HEK293 (cell line): ENCODE results near the gene HSFX1.

Source experiments
- CTCF ChIA-PET: fragments of 350-600 bp; formaldehyde crosslinking; extraction: SDS; loops from one replicate; lab custom pipeline; 2021; ENCODE audit warnings: antibody characterized with exemption; lab: Yijun Ruan, JAX
- POLR2A ChIA-PET: fragments of 300-600 bp; formaldehyde crosslinking; extraction: SDS; loops from one replicate; lab custom pipeline; 2020; ENCODE audit warnings: antibody characterized with exemption, inconsistent platforms; lab: Yijun Ruan, JAX
- H3K27ac ChIP-seq: fragments of 200-500 bp; sonication (Bioruptor generic); 2 replicates; pipeline ENCODE4 v1.5.1; 2014; ENCODE audit warnings: low read depth, low read length, control low read depth, inconsistent platforms; ENCODE audit errors: extremely low read depth
- H3K36me3 ChIP-seq, 2 experiments: fragments of 200-500 bp in 1 of 2; sonication (Bioruptor generic) in 1 of 2; 1 replicate in 1 of 2; 2 replicates in 1 of 2; pipeline ENCODE4 v1.5.1; 2014 to 2017; ENCODE audit warnings: inconsistent platforms in 2 of 2, low read length in 2 of 2; ENCODE audit not compliant: control insufficient read depth in 2 of 2, insufficient read depth in 1 of 2
- H3K4me1 ChIP-seq: fragments of 200-500 bp; sonication (Bioruptor generic); 2 replicates; pipeline ENCODE4 v1.5.1; 2014; ENCODE audit warnings: mild to moderate bottlenecking, low read length, inconsistent platforms; ENCODE audit not compliant: control insufficient read depth, insufficient read depth
- H3K4me3 ChIP-seq: 2 replicates; pipeline ENCODE4 v1.5.1; 2011; ENCODE audit warnings: low read depth, mild to moderate bottlenecking, control low read depth, low read length, moderate library complexity
- H3K9me3 ChIP-seq: fragments of 200-500 bp; sonication (Bioruptor generic); 2 replicates; pipeline ENCODE4 v1.5.1; 2014; ENCODE audit warnings: low read depth, low read length, inconsistent platforms; ENCODE audit not compliant: control insufficient read depth, insufficient read depth
- ELK4 ChIP-seq: IDR thresholded peaks from 2 replicates; pipeline ENCODE4 v1.6.1; 2011; ENCODE audit warnings: mild to moderate bottlenecking, low read depth, low read length, borderline replicate concordance
- MZF1 ChIP-seq: fragments of 450-650 bp; formaldehyde crosslinking; IDR thresholded peaks from 2 replicates; pipeline ENCODE4 v1.5.1; 2017; ENCODE audit warnings: missing biosample characterization, missing genetic modification characterization, borderline replicate concordance
- PBX3 ChIP-seq: sonication (generic); formaldehyde crosslinking; IDR thresholded peaks from 2 replicates; pipeline ENCODE4 v1.8.1; 2022; ENCODE audit warnings: mild to moderate bottlenecking, moderate library complexity, missing genetic modification reagents
- SETDB1 ChIP-seq: IDR thresholded peaks from one replicate; pipeline ENCODE4 v1.6.1; 2017; ENCODE audit warnings: mild to moderate bottlenecking, low read length, moderate library complexity, mixed read lengths; ENCODE audit not compliant: insufficient read length
- ZNF121 ChIP-seq: fragments of 450-650 bp; formaldehyde crosslinking; IDR thresholded peaks from 2 replicates; pipeline ENCODE4 v1.5.1; 2016; ENCODE audit warnings: missing biosample characterization, missing genetic modification characterization
- ZNF138 ChIP-seq: fragments of 450-650 bp; formaldehyde crosslinking; IDR thresholded peaks from 2 replicates; pipeline ENCODE4 v1.5.1; 2016; ENCODE audit warnings: missing biosample characterization, missing genetic modification characterization, borderline replicate concordance
- ZNF2 ChIP-seq: fragments of 450-650 bp; formaldehyde crosslinking; IDR thresholded peaks from 2 replicates; pipeline ENCODE4 v1.5.1; 2016; ENCODE audit warnings: missing biosample characterization, missing genetic modification characterization
- ZNF23 ChIP-seq: fragments of 450-650 bp; formaldehyde crosslinking; IDR thresholded peaks from 2 replicates; pipeline ENCODE4 v1.5.1; 2016; ENCODE audit warnings: missing biosample characterization, missing genetic modification characterization, borderline replicate concordance
- ZNF416 ChIP-seq: fragments of 450-650 bp; formaldehyde crosslinking; IDR thresholded peaks from 2 replicates; pipeline ENCODE4 v1.5.1; 2016; ENCODE audit warnings: missing biosample characterization, missing genetic modification characterization
- ZNF621 ChIP-seq: fragments of 450-650 bp; formaldehyde crosslinking; IDR thresholded peaks from 2 replicates; pipeline ENCODE4 v1.5.1; 2017; ENCODE audit warnings: missing biosample characterization, missing genetic modification characterization
- ZNF623 ChIP-seq: fragments of 450-650 bp; formaldehyde crosslinking; IDR thresholded peaks from 2 replicates; pipeline ENCODE4 v1.5.1; 2016; ENCODE audit warnings: missing biosample characterization, missing genetic modification characterization
- ZNF639 ChIP-seq: fragments of 450-650 bp; formaldehyde crosslinking; IDR thresholded peaks from 2 replicates; pipeline ENCODE4 v1.5.1; 2016; ENCODE audit warnings: missing biosample characterization, missing genetic modification characterization
- ZNF645 ChIP-seq: fragments of 450-650 bp; formaldehyde crosslinking; IDR thresholded peaks from 2 replicates; pipeline ENCODE4; 2016; ENCODE audit warnings: missing biosample characterization, missing genetic modification characterization
- ZNF704 ChIP-seq: fragments of 450-650 bp; formaldehyde crosslinking; IDR thresholded peaks from 2 replicates; pipeline ENCODE4 v1.5.1; 2016; ENCODE audit warnings: missing biosample characterization, missing genetic modification characterization
- ZNF837 ChIP-seq: fragments of 450-650 bp; formaldehyde crosslinking; IDR thresholded peaks from 2 replicates; pipeline ENCODE4 v1.5.1; 2016; ENCODE audit warnings: missing biosample characterization, missing genetic modification characterization
- ZNF843 ChIP-seq: fragments of 450-650 bp; formaldehyde crosslinking; IDR thresholded peaks from 2 replicates; pipeline ENCODE4 v1.5.1; 2016; ENCODE audit warnings: missing biosample characterization, missing genetic modification characterization

The HSFX1 gene

GRCh38 chrX:149804102-149804501 lies 30.2 kb downstream of the HSFX1 start:
- ChIA-PET CTCF (no interaction called here), POLR2A (no interaction called here)
- H3K9me3 ChIP-seq = no peaks in the 10 kb centered on the region
- H3K4me1 ChIP-seq = no peaks in the 10 kb centered on the region
- H3K4me3 ChIP-seq = no peak overlapping the region
- no peak for TF ChIP-seq ZNF138 (tag by site-specific recombination)
- TF ChIP-seq PBX3 = no peak
- no peak overlapping the region for H3K27ac ChIP-seq
- no peaks in the 10 kb centered on the region for H3K36me3 ChIP-seq

GRCh38 chrX:149807747-149808458 lies 34.0 kb downstream of the HSFX1 start:
- ChIA-PET CTCF (no interaction called here), POLR2A (no interaction called here)
- H3K4me3 ChIP-seq = no peak overlapping the region
- H3K27ac ChIP-seq = no peak overlapping the region
- H3K36me3 ChIP-seq = no peaks in the 10 kb centered on the region
- TF ChIP-seq ZNF843 (tag by site-specific recombination) = no peak
- TF ChIP-seq ZNF704 (tag by site-specific recombination) = no peak
- TF ChIP-seq ELK4 = no peak
- no peak for TF ChIP-seq ZNF623 (tag by site-specific recombination)
- no peak for TF ChIP-seq ZNF621 (tag by site-specific recombination)
- no peak for TF ChIP-seq MZF1 (tag by site-specific recombination)
- no peak for TF ChIP-seq ZNF639 (tag by site-specific recombination)
- TF ChIP-seq ZNF645 = no peak
- H3K4me1 ChIP-seq = no peaks in the 10 kb centered on the region
- H3K9me3 ChIP-seq = no peaks in the 10 kb centered on the region

GRCh38 chrX:149818652-149819051 lies 44.8 kb downstream of the HSFX1 start:
- POLR2A ChIA-PET = no interaction called here

More at GRCh38 chrX:149818652-149819051, 44.8 kb downstream of the HSFX1 start:
- H3K27ac ChIP-seq = no peak overlapping the region
- no peak overlapping the region for H3K4me3 ChIP-seq
- H3K4me1 ChIP-seq = no peaks in the 10 kb centered on the region
- no peaks in the 10 kb centered on the region for H3K36me3 ChIP-seq
- TF ChIP-seq ZNF843 (tag by site-specific recombination) (no peak), ZNF416 (tag by site-specific recombination) (no peak), ZNF2 (tag by site-specific recombination) (no peak), SETDB1 (peak; percentile 85), ZNF121 (tag by site-specific recombination) (no peak), ZNF837 (no peak), ZNF23 (tag by site-specific recombination) (no peak)
- CTCF ChIA-PET = interaction anchor here (0.6 kb wide), 1 partner anchor 11 kb away, joined by 4 read pairs; no protein-coding TSS in a partner anchor
- no peaks in the 10 kb centered on the region for H3K9me3 ChIP-seq
